Neutrophil (primary cell): Measurements from ENCODE around the gene CCDC57.

ENCODE experiments used
- H3K27ac ChIP-seq: fragments of 200-600 bp; sonication (generic); 2 replicates; pipeline ENCODE4 v1.5.1; 2016; ENCODE audit warnings: mild to moderate bottlenecking, moderate library complexity
- H3K27me3 ChIP-seq: fragments of 200-600 bp; sonication (generic); 2 replicates; pipeline ENCODE4 v1.6.0; 2016; ENCODE audit warnings: mild to moderate bottlenecking
- H3K36me3 ChIP-seq: fragments of 200-600 bp; sonication (generic); 2 replicates; pipeline ENCODE4 v1.5.1; 2017
- H3K4me1 ChIP-seq, 2 experiments: fragments of 200-600 bp in 1 of 2; sonication (generic) in 1 of 2; 1 replicate in 1 of 2; 2 replicates in 1 of 2; pipeline versions ENCODE4 v1.5.1 to v1.6.1; 2013 to 2016; ENCODE audit warnings: low read depth in 1 of 2, low read length in 1 of 2, mild to moderate bottlenecking in 1 of 2, moderate library complexity in 1 of 2; ENCODE audit not compliant: control insufficient read depth in 1 of 2, insufficient read depth in 1 of 2
- H3K4me3 ChIP-seq, 2 experiments: fragments of 200-600 bp in 1 of 2; sonication (generic) in 1 of 2; 1 replicate in 1 of 2; 2 replicates in 1 of 2; pipeline ENCODE4 v1.5.1; 2013 to 2016; ENCODE audit warnings: low read depth in 1 of 2, low read length in 1 of 2, mild to moderate bottlenecking in 1 of 2, moderate library complexity in 1 of 2
- H3K9me3 ChIP-seq: fragments of 200-600 bp; sonication (generic); 2 replicates; pipeline ENCODE4 v1.5.1; 2016
- TF ChIP-seq, protein P1 (sequence below): fragments of 200-600 bp; sonication (generic); IDR thresholded peaks from 2 replicates; pipeline ENCODE4 v1.5.1; 2016; ENCODE audit warnings: antibody characterized with exemption

CCDC57 gene

DNA sequence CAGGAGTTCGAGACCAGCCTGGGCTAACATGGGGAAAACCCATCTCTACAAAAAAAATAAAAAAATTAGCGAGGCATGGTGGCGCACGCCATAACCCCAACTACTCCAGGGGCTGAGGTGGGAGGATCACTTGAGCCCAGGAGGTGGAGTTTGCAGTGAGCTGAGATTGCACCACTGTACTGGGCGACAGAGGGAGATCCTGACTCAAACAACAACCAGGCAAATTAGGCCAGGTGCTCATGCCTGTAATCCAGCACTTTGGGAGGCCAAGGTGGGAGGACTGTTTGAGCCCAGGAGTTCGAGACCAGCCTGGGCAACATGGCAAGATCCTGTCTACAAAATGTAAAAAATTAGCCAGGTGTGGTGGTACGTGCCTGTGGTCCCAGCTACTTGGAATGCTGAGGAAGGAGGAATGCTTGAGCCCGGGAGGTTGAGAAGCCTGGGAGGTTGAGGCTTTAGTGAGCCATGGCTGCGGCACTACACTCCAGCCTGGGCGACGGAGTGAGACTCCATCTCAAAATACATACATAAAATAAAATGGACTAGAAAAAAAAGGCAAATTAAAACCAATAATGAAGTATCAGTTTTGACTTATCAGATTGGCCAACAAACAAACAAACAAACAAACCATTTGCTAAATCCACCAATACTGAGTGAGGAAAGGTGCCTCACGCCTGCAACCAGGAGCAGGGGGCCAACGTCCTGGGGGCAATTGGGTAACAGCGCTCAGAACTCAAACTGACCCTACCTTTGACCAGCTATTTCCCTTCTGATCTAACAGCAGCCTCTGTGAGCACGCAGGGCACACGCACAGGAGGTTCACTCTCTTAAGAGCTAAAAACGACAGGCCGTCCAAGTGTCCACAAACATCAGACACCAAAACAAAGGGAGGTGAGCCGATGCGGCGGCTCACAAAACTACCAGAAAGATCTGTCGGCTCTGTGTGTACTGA is 95.2 kb downstream of the CCDC57 start:
- TF ChIP-seq, protein P1, sequence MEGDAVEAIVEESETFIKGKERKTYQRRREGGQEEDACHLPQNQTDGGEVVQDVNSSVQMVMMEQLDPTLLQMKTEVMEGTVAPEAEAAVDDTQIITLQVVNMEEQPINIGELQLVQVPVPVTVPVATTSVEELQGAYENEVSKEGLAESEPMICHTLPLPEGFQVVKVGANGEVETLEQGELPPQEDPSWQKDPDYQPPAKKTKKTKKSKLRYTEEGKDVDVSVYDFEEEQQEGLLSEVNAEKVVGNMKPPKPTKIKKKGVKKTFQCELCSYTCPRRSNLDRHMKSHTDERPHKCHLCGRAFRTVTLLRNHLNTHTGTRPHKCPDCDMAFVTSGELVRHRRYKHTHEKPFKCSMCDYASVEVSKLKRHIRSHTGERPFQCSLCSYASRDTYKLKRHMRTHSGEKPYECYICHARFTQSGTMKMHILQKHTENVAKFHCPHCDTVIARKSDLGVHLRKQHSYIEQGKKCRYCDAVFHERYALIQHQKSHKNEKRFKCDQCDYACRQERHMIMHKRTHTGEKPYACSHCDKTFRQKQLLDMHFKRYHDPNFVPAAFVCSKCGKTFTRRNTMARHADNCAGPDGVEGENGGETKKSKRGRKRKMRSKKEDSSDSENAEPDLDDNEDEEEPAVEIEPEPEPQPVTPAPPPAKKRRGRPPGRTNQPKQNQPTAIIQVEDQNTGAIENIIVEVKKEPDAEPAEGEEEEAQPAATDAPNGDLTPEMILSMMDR: no peak
- no peaks in the 10 kb centered on the region for H3K27me3 ChIP-seq
- H3K9me3 ChIP-seq: no peaks in the 10 kb centered on the region
- H3K4me3 ChIP-seq: no peak overlapping the region
- H3K36me3 ChIP-seq: peaks cover 5% of the 10 kb centered on the region
- H3K4me1 ChIP-seq: peaks cover 10 to 13% of the 10 kb centered on the region in 2 experiments
- H3K27ac ChIP-seq: no peak overlapping the region

DNA sequence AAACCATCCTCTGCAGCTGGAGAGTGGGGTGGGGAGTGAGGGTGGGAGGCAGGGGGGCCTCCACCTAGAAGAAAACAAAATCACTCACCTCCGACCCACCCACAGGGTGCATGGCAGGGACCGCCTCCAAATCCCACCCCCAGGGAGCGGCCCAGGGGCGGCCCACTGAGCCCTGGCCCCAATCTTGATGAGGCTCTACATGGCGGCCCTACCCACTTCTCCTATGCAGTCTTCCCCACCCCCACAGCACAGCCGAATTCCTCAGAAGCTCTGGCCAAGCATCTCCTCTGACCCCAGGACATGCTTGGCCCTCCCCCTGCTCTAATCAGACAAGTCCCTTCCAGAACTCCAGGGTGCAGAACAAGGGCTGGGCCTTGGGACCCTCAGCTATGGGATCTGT is 96.4 kb downstream of the CCDC57 start:
- TF ChIP-seq, protein P1: no peak
- Histone ChIP-seq H3K9me3 (no peaks in the 10 kb centered on the region), H3K36me3 (peaks cover 5% of the 10 kb centered on the region)

DNA sequence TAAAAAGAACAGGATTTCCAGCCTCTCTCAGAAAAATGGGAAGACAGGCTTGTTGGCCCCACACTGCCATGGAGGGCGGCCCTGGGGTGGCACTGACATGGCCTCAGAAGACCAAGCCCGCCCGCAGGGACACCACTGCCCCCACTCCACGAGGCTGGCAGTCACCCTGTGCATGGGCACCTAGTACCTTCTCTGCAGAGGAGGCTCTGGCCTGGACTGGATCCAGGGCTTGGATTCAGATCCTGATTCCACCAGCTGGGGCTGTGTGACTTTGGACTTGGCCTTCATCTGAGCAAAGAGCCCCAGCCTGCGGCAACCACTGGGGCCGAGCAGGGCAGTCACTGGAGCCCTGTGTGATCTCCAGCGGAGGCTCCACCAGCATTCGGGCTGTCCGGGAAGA is 97.8 kb downstream of the CCDC57 start:
- no peak overlapping the region for H3K27ac ChIP-seq

More for the DNA sequence above, 96.4 kb downstream of the CCDC57 start:
- no peak overlapping the region for H3K4me3 ChIP-seq
- H3K27ac ChIP-seq: no peak overlapping the region
- H3K4me1 ChIP-seq: peaks cover 10 to 14% of the 10 kb centered on the region in 2 experiments
- H3K27me3 ChIP-seq: no peaks in the 10 kb centered on the region

DNA sequence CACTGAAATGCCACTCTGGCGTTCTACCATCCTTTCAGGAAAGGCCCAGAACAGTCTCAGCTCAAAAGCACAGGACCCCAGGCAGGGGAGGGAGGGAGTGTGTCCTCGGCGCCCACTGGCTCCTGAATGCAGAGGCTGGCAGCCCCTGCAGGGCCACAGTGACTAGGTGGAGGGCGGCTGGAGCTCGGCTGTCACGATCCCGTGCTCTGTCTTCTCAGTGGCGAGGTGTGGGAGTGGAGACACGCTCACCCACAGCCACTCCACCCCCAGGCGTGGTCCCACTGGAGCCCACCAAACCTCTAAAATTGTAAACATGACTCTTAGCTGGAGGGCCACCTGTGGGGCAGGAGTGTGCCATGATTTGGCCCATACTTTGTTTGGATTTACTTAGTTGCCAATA is 98.2 kb downstream of the CCDC57 start:
- peaks cover 10 to 14% of the 10 kb centered on the region in 2 experiments for H3K4me1 ChIP-seq
- H3K9me3 ChIP-seq: no peaks in the 10 kb centered on the region
- H3K27ac ChIP-seq: no peak overlapping the region
- H3K4me3 ChIP-seq: no peak overlapping the region
- peaks cover 5% of the 10 kb centered on the region for H3K36me3 ChIP-seq
- H3K27me3 ChIP-seq: no peaks in the 10 kb centered on the region
- TF ChIP-seq, protein P1: no peak

More for the DNA sequence above, 97.8 kb downstream of the CCDC57 start:
- H3K36me3 ChIP-seq: peaks cover 5% of the 10 kb centered on the region
- H3K4me3 ChIP-seq: no peak overlapping the region
- no peaks in the 10 kb centered on the region for H3K27me3 ChIP-seq
- TF ChIP-seq, protein P1: no peak
- no peaks in the 10 kb centered on the region for H3K9me3 ChIP-seq
- peaks cover 10 to 14% of the 10 kb centered on the region in 2 experiments for H3K4me1 ChIP-seq

DNA sequence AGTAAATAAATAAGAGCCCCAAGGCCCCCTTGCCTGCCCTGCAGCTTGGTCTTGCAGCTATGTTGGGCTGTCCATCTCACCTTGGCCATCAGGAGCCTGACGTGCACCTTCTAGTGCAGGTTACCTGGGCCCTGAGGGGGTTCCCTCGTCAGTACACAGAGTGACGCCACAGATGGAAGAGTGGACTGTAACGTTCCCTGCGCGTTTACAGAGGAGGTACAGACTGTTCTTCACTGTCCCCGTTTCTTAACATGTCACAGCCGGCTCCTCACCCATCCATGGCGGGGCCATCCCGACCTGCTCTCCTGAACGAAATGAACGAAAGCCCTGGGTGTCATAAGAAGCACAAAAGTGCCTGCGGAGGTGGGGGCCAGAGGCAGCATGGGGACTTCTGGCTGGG is 98.7 kb downstream of the CCDC57 start:
- H3K27ac ChIP-seq: no peak overlapping the region
- H3K4me3 ChIP-seq: no peak overlapping the region
- H3K36me3 ChIP-seq: peaks cover 5% of the 10 kb centered on the region
- peaks cover 10 to 14% of the 10 kb centered on the region in 2 experiments for H3K4me1 ChIP-seq
- no peaks in the 10 kb centered on the region for H3K27me3 ChIP-seq
- TF ChIP-seq, protein P1: no peak
- H3K9me3 ChIP-seq: no peaks in the 10 kb centered on the region
